Amygdala (tissue), 56 donors: ENCODE measurements around the gene OR2AT4.
"Not testable (repeated sequence)": the region's sequence is repeated elsewhere in the genome, so short reads cannot be mapped to it uniquely, and the experiment has no call there.

Source experiments
- DNase-seq, 56 donors: peaks; one replicate each; lab custom pipeline; 2025; lab: John Stamatoyannopoulos, UW

Gene OR2AT4

DNA sequence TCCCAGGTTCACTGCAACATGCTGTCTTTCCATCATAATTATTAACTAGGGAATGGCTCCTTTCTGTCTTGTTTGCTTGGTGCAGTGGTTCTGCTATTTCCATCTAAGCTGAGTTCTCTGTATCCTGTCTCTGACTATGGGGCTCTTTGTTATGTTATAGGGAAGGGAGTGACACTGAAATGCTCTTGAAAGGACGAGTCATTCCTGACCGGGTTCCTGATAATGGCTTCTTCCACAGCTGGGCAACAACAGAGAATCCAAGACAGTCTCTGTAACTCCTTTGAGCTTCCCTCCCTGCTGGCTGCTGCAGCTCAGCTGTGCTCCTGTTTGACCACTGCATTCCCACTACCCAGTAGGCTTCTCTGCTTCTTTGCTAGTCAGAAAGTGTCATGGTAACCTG lies 24.1 kb downstream of the OR2AT4 start:
- DNase-seq: no peak

- no peak for DNase-seq
Observed at GRCh38 chr11:75069473-75069872, 27.2 kb downstream of the OR2AT4 start.

- DNase-seq: no peak
Observed at GRCh38 chr11:75068993-75069392, 27.7 kb downstream of the OR2AT4 start.

- no peak for DNase-seq
Observed at GRCh38 chr11:75068559-75068958, 28.1 kb downstream of the OR2AT4 start.

DNA sequence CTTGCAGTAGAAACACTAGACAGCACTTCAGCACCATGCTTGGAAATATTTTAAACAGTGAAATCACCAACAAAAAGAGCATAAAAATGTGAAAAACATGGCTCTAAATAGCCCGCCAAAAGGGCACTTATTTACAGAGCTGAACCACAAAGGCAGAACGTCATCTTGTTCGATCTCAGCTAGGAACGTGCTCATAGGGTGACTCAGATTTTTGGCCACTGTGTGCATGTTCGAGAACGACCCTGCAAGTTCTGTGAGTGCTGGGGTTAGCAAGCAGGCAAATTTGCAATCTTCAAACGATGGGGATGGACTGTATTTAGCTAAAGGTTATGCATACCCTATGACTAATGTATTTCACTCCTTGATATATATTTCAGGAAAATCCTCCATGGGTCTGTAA lies 30.6 kb downstream of the OR2AT4 start:
- DNase-seq: no peak

GRCh38 chr11:75063741-75064314 lies 32.8 kb downstream of the OR2AT4 start:
- no peak for DNase-seq

- DNase-seq: no peak
Observed at GRCh38 chr11:75059299-75059698, 37.4 kb downstream of the OR2AT4 start.

- DNase-seq: no peak
Observed at GRCh38 chr11:75056814-75057213, 39.9 kb downstream of the OR2AT4 start.

- DNase-seq: no peak
Observed at GRCh38 chr11:75055511-75055910, 41.2 kb downstream of the OR2AT4 start.

DNA sequence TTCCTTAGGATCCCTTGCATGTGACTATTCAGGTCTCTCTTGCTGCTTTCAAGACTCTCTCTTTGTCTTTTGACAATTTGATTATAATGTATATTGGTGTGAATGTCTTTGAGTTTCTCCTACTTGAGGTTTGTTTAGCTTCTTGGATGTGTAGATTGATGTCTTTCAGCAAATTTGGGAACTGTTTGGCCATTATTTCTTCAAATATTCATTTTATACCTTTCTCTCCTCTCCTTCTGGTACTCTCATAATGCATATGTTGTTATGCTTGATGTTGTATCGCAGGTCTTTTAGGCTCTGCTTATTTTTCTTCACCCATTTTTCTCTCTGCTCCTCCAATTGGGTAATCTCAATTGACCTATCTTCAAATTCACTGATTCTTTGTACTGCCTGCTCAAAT lies 44.2 kb downstream of the OR2AT4 start:
- no peak for DNase-seq

DNA sequence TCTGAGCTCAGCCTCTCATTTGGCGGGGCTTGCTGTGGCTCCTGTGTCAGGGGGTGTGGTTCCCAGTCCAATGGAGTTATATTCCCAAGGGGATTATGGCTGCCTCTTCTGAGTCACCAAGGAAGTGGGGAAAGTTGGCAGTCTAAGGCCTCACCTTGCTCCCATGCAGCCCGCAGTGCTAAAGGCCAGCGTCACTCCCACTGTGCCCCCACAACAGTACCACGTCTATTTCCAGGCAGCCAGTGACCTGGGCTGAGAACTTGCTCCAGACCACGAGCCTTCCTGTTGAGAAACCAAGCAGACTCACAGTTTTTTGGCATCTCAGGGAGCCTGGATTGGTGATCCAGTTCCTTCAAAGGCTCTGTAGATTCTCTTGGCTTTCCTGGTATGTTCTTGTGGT lies 45.6 kb downstream of the OR2AT4 start:
- no peak for DNase-seq

- DNase-seq: no peak
Observed at GRCh38 chr11:75050516-75050915, 46.2 kb downstream of the OR2AT4 start.

DNA sequence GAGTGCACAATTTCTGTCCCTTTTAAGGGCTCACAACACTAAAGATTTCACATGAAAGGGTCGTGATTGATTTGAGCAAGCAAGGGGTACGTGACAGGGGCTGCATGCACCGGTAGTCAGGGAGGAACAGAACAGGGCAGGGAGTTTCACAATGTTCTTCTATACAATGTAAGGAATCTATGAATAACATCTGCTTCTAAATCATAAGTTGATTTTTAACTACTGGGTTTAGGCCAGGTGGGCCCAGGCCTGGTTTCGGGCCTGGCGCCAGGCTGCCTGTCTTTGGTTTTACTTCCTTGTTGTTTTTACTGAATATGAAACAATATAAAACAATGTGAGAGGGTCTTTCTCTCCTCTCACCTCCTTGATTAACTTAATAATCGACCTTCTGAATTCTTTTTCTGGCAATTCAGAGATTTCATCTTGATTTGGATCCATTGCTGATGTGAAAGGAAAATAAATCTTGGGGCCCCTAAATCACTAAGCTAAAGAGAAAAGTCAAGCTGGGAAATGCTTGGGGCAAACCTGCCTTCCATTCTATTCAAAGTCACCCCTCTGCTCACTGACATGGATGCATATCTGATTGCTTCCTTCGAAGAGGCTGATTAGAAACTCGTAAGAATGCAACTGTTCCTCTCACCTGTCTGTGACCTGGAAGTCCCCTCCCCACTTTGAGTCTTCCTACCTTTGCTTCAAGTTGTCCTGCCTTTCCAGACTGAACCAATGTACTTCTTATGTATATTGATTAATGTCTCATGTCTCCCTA lies 47.0 kb downstream of the OR2AT4 start:
- DNase-seq: not testable (repeated sequence)

- DNase-seq: no peak
Observed at GRCh38 chr11:75047191-75047590, 49.5 kb downstream of the OR2AT4 start.

- DNase-seq: not testable (repeated sequence)
Observed at GRCh38 chr11:75046668-75047067, 50.0 kb downstream of the OR2AT4 start.

- DNase-seq: not testable (repeated sequence)
Observed at GRCh38 chr11:75044381-75045170, 52.1 kb downstream of the OR2AT4 start.

DNA sequence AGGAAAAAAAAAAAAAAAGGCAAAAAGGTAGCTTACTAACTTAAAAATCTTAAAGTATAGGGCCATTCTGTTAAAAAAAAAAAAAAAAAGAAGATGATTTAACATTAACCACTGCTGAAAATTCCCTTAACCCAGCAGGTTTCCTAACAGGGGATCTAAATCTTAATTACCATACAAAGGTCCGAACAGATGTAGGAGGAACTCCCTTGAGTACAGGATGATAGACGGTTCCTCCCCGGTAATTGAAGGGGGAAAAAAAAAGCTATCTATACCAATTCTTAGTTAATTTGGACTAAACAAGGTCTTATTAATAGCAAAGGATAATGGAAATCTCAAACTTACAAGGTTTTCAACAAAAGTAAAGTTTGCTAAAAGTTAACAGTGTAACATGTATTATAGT lies 54.9 kb downstream of the OR2AT4 start:
- not testable (repeated sequence) for DNase-seq

- DNase-seq: no peak
Observed at GRCh38 chr11:75041263-75041662, 55.4 kb downstream of the OR2AT4 start.

DNA sequence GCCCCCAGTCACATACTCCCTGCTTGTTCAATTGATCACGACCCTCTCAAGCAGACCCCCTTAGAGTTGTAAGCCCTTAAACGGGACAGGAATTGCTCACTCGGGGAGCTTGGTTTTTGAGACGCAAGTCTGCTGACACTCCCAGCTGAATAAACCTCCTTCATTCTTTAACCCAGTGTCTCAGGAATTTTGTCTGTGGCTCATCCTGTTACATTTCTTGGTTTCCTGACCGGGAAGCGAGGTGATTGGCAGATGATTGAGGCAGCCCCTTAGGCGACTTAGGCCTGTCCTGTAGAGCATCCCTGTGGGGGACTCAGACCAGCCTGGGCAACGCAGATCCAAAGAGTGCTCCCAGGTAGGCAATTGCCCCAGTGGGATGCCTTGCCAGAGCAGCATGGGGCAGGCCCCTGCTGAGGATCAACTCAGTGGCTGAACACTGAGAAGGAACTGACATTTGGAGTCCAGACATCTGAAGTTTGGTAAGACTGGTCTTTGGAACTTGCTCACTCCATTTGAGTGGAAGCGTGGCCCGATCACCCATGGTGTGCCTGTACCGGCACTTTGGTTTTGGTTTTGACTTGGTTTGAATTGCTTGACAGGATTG lies 56.4 kb downstream of the OR2AT4 start:
- DNase-seq: no peak

DNA sequence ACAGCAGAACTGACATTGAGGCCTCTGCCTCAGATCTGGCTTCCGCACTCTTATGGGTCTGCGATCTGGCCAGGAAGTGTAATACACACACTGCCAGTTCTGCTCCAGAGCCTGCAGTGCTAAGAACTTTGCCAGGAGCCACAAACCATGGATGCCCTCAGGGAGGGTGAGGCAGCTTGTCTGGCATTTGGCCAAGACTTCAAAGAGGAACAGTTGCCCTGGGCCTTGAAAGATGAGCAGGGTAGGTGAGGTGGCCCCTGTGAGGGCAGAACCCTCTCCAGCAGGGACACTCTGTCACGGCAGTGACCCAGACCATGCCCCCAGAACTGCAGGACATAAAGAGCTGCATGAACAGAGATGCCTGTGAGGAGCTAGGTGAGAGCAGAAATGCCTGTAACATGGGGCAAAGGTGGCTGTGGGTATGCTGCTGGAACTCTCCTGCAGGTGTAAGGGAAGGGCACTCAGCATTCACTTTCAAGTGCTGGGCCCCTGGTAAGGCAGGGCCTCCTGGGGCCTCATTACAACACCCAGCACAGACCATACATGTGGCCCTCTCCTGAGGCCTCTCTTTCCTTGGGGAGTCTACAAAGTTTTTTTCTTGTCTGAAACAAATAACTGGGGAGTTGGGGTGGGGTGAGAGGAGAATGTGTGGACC lies 60.6 kb downstream of the OR2AT4 start:
- DNase-seq: no peak

DNA sequence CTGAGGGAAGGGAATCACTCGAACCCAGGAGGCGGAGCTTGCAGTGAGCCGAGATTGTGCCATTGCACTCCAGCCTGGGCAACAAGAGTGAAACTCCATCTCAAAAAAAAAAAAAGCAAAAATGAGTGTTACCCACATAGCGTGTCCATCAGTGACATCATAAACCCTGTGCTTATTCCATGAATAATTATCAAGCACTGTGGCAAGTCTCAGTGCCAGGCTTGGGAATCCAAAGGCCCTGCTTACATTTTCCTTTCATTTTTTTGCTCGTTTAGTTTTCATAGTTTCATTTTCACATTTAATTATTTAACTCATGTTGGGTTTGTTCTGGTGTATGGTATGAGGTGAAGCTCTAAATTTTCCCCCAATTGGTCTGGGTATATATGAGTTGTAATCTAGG lies 61.4 kb downstream of the OR2AT4 start:
- no peak for DNase-seq
